Panc1 (cell line): ENCODE data around the gene RAB4B. TPM values are rescaled to one million over a fixed set of nuclear protein-coding genes. Genes with fewer than 3 reads are reported as not detected.
A peak's percentile ranks its signal among the peaks of the same experiment; 100 is the strongest.

Experiments
- ATAC-seq: fragments of 200-7000 bp; cut with Tn5 transposase; 2 replicates; pipeline ENCODE4 v1.9.1; 2020; ENCODE audit warnings: mild to moderate bottlenecking, moderate library complexity
- BruUV-seq: library from RNA; stranded (reverse); fragments of 400-500 nt; replicated peaks from 2 replicates; lab custom pipeline; 2021; lab: Mats Ljungman, UMichigan
- CTCF ChIA-PET: fragments of 300-600 bp; sonication (Branson Sonifier 250); formaldehyde crosslinking; loops from one replicate; lab custom pipeline; 2022; ENCODE audit warnings: antibody characterized with exemption; lab: Charles Lee
- POLR2A ChIA-PET: fragments of 300-600 bp; sonication (Branson Sonifier 250); formaldehyde crosslinking; loops from one replicate; lab custom pipeline; 2022; ENCODE audit warnings: antibody characterized with exemption; lab: Charles Lee
- DNase-seq: peaks from one replicate; pipeline ENCODE4 v3.0.0-alpha.2; 2010; ENCODE audit warnings: low read depth, low spot score
- H3K27ac ChIP-seq: 2 replicates; pipeline ENCODE4 v1.5.1; 2011; ENCODE audit warnings: mild to moderate bottlenecking, low read length, inconsistent platforms
- H3K27me3 ChIP-seq: fragments of 200-500 bp; sonication (Bioruptor generic); 2 replicates; pipeline ENCODE4 v1.6.0; 2014; ENCODE audit warnings: low read length, inconsistent platforms; ENCODE audit not compliant: control insufficient read depth, insufficient read depth
- H3K36me3 ChIP-seq: fragments of 200-500 bp; sonication (Bioruptor generic); 2 replicates; pipeline ENCODE4 v1.5.1; 2014; ENCODE audit warnings: inconsistent platforms, mild to moderate bottlenecking, low read length, moderate library complexity; ENCODE audit not compliant: control insufficient read depth, insufficient read depth
- H3K4me1 ChIP-seq: 2 replicates; pipeline ENCODE4 v1.5.1; 2011; ENCODE audit warnings: inconsistent platforms, mild to moderate bottlenecking, low read length, moderate library complexity; ENCODE audit not compliant: control insufficient read depth, insufficient read depth
- H3K4me3 ChIP-seq, 2 experiments: 2 replicates each; pipeline ENCODE4 v1.5.1; 2011 to 2012; ENCODE audit warnings: low read depth in 2 of 2, low read length in 2 of 2, mild to moderate bottlenecking in 2 of 2, inconsistent platforms in 1 of 2, moderate library complexity in 1 of 2
- H3K9me3 ChIP-seq: fragments of 200-500 bp; sonication (Bioruptor generic); 2 replicates; pipeline ENCODE4 v1.5.1; 2014; ENCODE audit warnings: low read depth, mild to moderate bottlenecking, inconsistent platforms, low read length, moderate library complexity; ENCODE audit not compliant: control insufficient read depth, insufficient read depth
- POLR2AphosphoS5 ChIP-seq: IDR thresholded peaks from 2 replicates; pipeline ENCODE4 v1.6.1; 2012; ENCODE audit warnings: mild to moderate bottlenecking, low read depth, low read length, moderate library complexity
- REST ChIP-seq, 2 experiments: IDR thresholded peaks; 2 replicates each; pipeline ENCODE4 v1.6.1; 2011 to 2012; ENCODE audit warnings: low read depth in 2 of 2, control low read depth in 1 of 2, low read length in 1 of 2, mild to moderate bottlenecking in 1 of 2, moderate library complexity in 1 of 2; ENCODE audit not compliant: insufficient read depth in 1 of 2
- TCF7L2 ChIP-seq: IDR thresholded peaks from 2 replicates; pipeline ENCODE4 v1.6.1; 2011; ENCODE audit warnings: mild to moderate bottlenecking, low read depth, low read length, inconsistent platforms
- in situ Hi-C: cut with HindIII; loops from 2 replicates; pipeline ENCODE4 v1.10.0; 2016; ENCODE audit warnings: low sequenced_read_pairs, low pct_unique_long_range_greater_than_20kb
- intact Hi-C: fragments of 100-400 bp; cut with micrococcal nuclease; formaldehyde crosslinking; loops from one replicate; pipeline ENCODE4 v1.10.0; 2022; ENCODE audit not compliant: unreplicated experiment
- total RNA-seq: library from RNA; stranded (reverse); gene quantifications from one replicate; pipeline ENCODE4 v1.2.1, GENCODE V29; 2021; ENCODE audit not compliant: unreplicated experiment
- TF ChIP-seq, protein P1 (sequence below): fragments of 450-650 bp; IDR thresholded peaks from 2 replicates; pipeline ENCODE4 v1.5.1; 2017; ENCODE audit warnings: mild to moderate bottlenecking

Gene RAB4B
- total RNA-seq, 1 experiment from 2014 or later, result 24.8 TPM

DNA sequence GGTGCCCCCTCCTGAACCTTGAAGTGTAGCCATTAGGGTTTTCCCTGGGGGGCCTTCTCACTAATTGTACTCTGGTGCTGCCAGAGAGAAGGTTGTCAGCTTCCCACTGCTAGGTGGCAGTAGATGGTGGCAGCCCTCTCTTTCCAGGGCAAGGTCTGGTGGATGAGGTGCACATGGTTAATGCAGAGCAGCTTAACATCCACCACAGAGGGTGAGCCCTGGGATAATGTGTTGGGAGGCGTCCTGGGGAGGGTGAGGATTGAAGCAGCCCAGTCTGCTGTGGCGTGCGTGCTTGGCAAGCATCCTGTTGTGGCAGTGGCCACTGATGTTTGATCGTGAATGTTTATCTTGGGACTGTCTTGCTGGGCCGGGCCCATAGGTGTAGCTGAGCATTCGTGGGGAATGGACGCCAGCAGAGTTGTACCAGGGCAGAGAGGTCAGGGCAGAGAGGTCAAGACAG, 26.8 kb downstream of the RAB4B start:
- DNase-seq (no peak), ATAC-seq (no peak)
- intact Hi-C loops (loop anchor here (10.0 kb wide), 1 partner anchor 140 kb away; no protein-coding TSS in a partner anchor), in situ Hi-C loops (no loop called here)
- H3K27ac ChIP-seq, result peak overlapping the region; percentile 9
- ChIA-PET CTCF (no interaction called here), POLR2A (no interaction called here)
- no peaks in the 10 kb centered on the region for H3K27me3 ChIP-seq
- H3K4me3 ChIP-seq, result no peak overlapping the region
- H3K4me1 ChIP-seq, result peaks cover 56% of the 10 kb centered on the region
- TF ChIP-seq, protein P1, sequence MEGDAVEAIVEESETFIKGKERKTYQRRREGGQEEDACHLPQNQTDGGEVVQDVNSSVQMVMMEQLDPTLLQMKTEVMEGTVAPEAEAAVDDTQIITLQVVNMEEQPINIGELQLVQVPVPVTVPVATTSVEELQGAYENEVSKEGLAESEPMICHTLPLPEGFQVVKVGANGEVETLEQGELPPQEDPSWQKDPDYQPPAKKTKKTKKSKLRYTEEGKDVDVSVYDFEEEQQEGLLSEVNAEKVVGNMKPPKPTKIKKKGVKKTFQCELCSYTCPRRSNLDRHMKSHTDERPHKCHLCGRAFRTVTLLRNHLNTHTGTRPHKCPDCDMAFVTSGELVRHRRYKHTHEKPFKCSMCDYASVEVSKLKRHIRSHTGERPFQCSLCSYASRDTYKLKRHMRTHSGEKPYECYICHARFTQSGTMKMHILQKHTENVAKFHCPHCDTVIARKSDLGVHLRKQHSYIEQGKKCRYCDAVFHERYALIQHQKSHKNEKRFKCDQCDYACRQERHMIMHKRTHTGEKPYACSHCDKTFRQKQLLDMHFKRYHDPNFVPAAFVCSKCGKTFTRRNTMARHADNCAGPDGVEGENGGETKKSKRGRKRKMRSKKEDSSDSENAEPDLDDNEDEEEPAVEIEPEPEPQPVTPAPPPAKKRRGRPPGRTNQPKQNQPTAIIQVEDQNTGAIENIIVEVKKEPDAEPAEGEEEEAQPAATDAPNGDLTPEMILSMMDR, result peak; percentile 41
- TF ChIP-seq POLR2AphosphoS5 (no peak), TCF7L2 (no peak)
- H3K9me3 ChIP-seq, result no peaks in the 10 kb centered on the region
- H3K36me3 ChIP-seq, result no peaks in the 10 kb centered on the region
- BruUV-seq, result no TSS peak

- Histone ChIP-seq H3K27ac (no peak overlapping the region), H3K4me1 (peaks cover 57% of the 10 kb centered on the region), H3K4me3 (no peak overlapping the region), H3K27me3 (no peaks in the 10 kb centered on the region), H3K36me3 (no peaks in the 10 kb centered on the region), H3K9me3 (no peaks in the 10 kb centered on the region)
- ATAC-seq, result no peak
- CTCF ChIA-PET, result no interaction called here
- in situ Hi-C loops (no loop called here), intact Hi-C loops (loop anchor here (10.0 kb wide), 1 partner anchor 141 kb away; no protein-coding TSS in a partner anchor)
- POLR2A ChIA-PET, result no interaction called here
- DNase-seq, result no peak
- TF ChIP-seq REST (IDR thresholded peaks at IDR 0.05; ENCODE audit: insufficient read depth in 1 of 2, low read depth in 2 of 2, low read length in 1 of 2) (no peak), POLR2AphosphoS5 (no peak), TCF7L2 (no peak)
- TF ChIP-seq, protein P1, result no peak
- no TSS peak for BruUV-seq
Observed at GRCh38 chr19:40805258-40805868, 27.3 kb downstream of the RAB4B start.
